Calu3 (cell line): Measurements from ENCODE around the gene CFAP73. TPM values are rescaled to one million over a fixed set of nuclear protein-coding genes. Genes with fewer than 3 reads are reported as not detected.

Experiments used
- BruUV-seq: library from RNA; stranded (reverse); fragments of 400-500 nt; replicated peaks from 2 replicates; lab custom pipeline; 2021; lab: Mats Ljungman, UMichigan
- CTCF ChIA-PET: fragments of 300-600 bp; sonication (Branson Sonifier 250); formaldehyde crosslinking; loops from one replicate; lab custom pipeline; 2022; ENCODE audit warnings: antibody characterized with exemption; lab: Charles Lee
- DNase-seq: peaks from one replicate; pipeline ENCODE4 v3.0.0; 2022
- H3K27ac Mint-ChIP-seq: one replicate; pipeline ENCODE4 v1.8.0; 2022; ENCODE audit warnings: mixed read lengths; ENCODE audit not compliant: unreplicated experiment
- H3K27me3 Mint-ChIP-seq: one replicate; pipeline ENCODE4 v1.8.0; 2022; ENCODE audit warnings: mixed read lengths; ENCODE audit not compliant: unreplicated experiment
- H3K36me3 Mint-ChIP-seq: one replicate; pipeline ENCODE4 v1.8.0; 2022; ENCODE audit warnings: mild to moderate bottlenecking, moderate library complexity, mixed read lengths; ENCODE audit not compliant: insufficient read depth, unreplicated experiment
- H3K4me1 Mint-ChIP-seq: one replicate; pipeline ENCODE4 v1.8.0; 2022; ENCODE audit warnings: mild to moderate bottlenecking, low read depth, mixed read lengths; ENCODE audit not compliant: unreplicated experiment
- H3K4me3 Mint-ChIP-seq: one replicate; pipeline ENCODE4 v1.8.0; 2022; ENCODE audit warnings: mild to moderate bottlenecking, low read depth, moderate library complexity, mixed read lengths; ENCODE audit not compliant: unreplicated experiment
- H3K9me3 Mint-ChIP-seq: one replicate; pipeline ENCODE4 v1.8.0; 2022; ENCODE audit warnings: low read depth, mixed read lengths; ENCODE audit not compliant: unreplicated experiment
- CTCF ChIP-seq: fragments of 200-600 bp; IDR thresholded peaks from one replicate; pipeline ENCODE4 v1.8.0; 2022; ENCODE audit warnings: antibody characterized with exemption; ENCODE audit not compliant: unreplicated experiment
- intact Hi-C: fragments of 100-400 bp; cut with micrococcal nuclease; formaldehyde crosslinking; loops from one replicate; pipeline ENCODE4 v1.10.0; 2022; ENCODE audit not compliant: unreplicated experiment
- total RNA-seq: library from RNA; stranded (reverse); gene quantifications from 2 replicates; pipeline ENCODE4 v1.2.3, GENCODE V29; 2022

Gene CFAP73
- total RNA-seq, 1 experiment from 2014 or later, result 3.2 TPM

GRCh38 chr12:113120670-113121370 lies 28.7 kb upstream of the CFAP73 start:
- intact Hi-C loops, result no loop called here
- no peaks in the 10 kb centered on the region for H3K4me1 Mint-ChIP-seq
- H3K27me3 Mint-ChIP-seq, result no peaks in the 10 kb centered on the region
- peaks cover 62% of the 10 kb centered on the region for H3K36me3 Mint-ChIP-seq
- H3K4me3 Mint-ChIP-seq, result no peak overlapping the region
- CTCF ChIA-PET, result interaction anchor here (1.0 to 1.2 kb wide), 2 partner anchors 10 to 54 kb away, joined by 3 to 4 read pairs; no protein-coding TSS in a partner anchor
- DNase-seq, result no peak
- H3K9me3 Mint-ChIP-seq, result no peaks in the 10 kb centered on the region
- peak overlapping the region; percentile 23 for H3K27ac Mint-ChIP-seq
- no peak for TF ChIP-seq CTCF
- no TSS peak for BruUV-seq

GRCh38 chr12:113127791-113128199 lies 21.7 kb upstream of the CFAP73 start:
- Mint-ChIP-seq H3K4me3 (no peak overlapping the region), H3K36me3 (peaks cover 39% of the 10 kb centered on the region), H3K9me3 (no peaks in the 10 kb centered on the region), H3K4me1 (peaks cover 49% of the 10 kb centered on the region), H3K27me3 (no peaks in the 10 kb centered on the region), H3K27ac (no peak overlapping the region)
- BruUV-seq, result no TSS peak
- no peak for DNase-seq
- no peak for TF ChIP-seq CTCF
- CTCF ChIA-PET, result no interaction called here
- intact Hi-C loops, result no loop called here

- CTCF ChIA-PET, result interaction anchor here (1.1 kb wide), 1 partner anchor 24 kb away, joined by 5 read pairs; no protein-coding TSS in a partner anchor
- H3K4me3 Mint-ChIP-seq, result no peak overlapping the region
- peaks cover 52% of the 10 kb centered on the region for H3K4me1 Mint-ChIP-seq
- intact Hi-C loops, result no loop called here
- H3K9me3 Mint-ChIP-seq, result no peaks in the 10 kb centered on the region
- DNase-seq, result no peak
- no peaks in the 10 kb centered on the region for H3K27me3 Mint-ChIP-seq
- no peak for TF ChIP-seq CTCF
- peaks cover 40% of the 10 kb centered on the region for H3K36me3 Mint-ChIP-seq
- H3K27ac Mint-ChIP-seq, result no peak overlapping the region
- BruUV-seq, result no TSS peak
Measured at GRCh38 chr12:113128802-113129663, 20.5 kb upstream of the CFAP73 start.

DNA sequence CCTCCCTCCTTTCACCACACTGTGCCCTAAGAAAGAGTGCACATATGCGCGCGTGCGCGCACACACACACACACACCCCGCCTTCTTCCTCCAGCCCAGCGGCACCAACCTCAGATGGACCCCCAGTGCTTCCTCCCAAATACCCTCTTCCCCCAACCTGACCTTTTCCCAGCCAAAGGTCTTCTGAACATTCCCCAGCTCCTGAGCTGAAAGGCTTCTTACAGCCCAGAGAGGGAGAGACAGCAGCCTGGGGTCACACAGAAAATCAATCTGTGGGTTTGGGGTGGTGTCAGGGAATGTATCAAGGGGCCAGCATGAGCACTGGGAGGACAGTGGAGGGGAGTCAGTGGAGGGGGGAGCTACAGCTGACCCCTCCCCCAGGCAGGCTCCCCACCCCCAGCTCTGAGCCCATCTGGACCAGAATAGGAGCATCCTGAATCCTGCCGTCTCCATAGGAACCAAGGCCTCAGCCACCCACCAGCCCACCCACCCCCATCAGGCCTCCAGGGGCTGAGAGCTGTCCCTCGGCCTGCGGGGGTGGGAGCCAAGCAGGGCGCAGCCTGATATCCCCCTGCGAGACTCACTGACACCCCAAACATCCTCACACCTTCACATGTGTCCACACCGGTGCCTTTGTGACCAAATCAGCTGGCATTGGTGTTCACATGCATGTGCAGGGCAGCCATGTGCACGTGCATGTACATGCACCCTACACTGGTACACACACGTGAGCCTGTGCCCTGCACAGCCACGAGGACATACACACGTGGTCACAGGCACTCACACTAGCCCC lies 19.7 kb upstream of the CFAP73 start:
- CTCF ChIA-PET, result interaction anchor here (1.1 to 1.9 kb wide), 1 partner anchor 23 kb away, joined by 5 to 14 read pairs; no protein-coding TSS in a partner anchor
- intact Hi-C loops, result no loop called here
- DNase-seq, result no peak
- BruUV-seq, result no TSS peak
- peaks cover 52% of the 10 kb centered on the region for H3K4me1 Mint-ChIP-seq
- peaks cover 44% of the 10 kb centered on the region for H3K36me3 Mint-ChIP-seq
- no peaks in the 10 kb centered on the region for H3K9me3 Mint-ChIP-seq
- H3K27me3 Mint-ChIP-seq, result no peaks in the 10 kb centered on the region
- no peak overlapping the region for H3K27ac Mint-ChIP-seq
- H3K4me3 Mint-ChIP-seq, result peak overlapping the region; percentile 42
- TF ChIP-seq CTCF, result no peak
